ENCODE data around the gene NCAM1.

DNA sequence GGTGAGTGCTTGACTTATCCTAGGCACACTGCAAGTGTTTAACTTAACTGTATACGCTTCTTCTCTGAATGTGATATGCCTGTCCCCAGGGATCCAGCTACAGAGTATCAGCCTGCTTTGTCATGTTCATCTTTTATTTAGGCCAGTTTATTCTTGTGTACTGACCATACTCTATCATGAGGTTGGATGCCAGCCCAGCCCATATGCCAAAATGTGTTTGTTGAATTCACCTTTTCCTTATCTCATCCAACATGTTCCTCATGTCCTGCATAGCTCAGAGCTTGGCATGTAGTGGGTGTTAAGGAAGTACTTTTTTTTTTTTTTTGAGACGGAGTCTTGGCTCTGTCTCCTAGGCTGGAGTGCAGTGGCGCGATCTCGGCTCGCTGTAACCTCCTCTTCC, 116.2 kb downstream of the NCAM1 start:
- TF ChIP-seq POLR2A (IDR thresholded peaks at IDR 0.05; ENCODE audit: low read length) (no peak), GATA1 (IDR thresholded peaks at IDR 0.05; ENCODE audit: low read depth, low read length) (no peak)
